HepG2 (cell line): ENCODE data around the gene SPRYD4. TPM values are rescaled to one million over a fixed set of nuclear protein-coding genes. Genes with fewer than 3 reads are reported as not detected.

Source experiments
- ATAC-seq: fragments of 200-7000 bp; cut with Tn5 transposase; 3 replicates; pipeline ENCODE4 v1.9.1; 2020; ENCODE audit warnings: mild to moderate bottlenecking, moderate library complexity
- Bru-seq: library from RNA; stranded (reverse); fragments of 400-500 nt; gene quantifications from one replicate; lab custom pipeline; 2021; lab: Mats Ljungman, UMichigan
- BruChase-seq, 2 experiments: library from RNA; stranded (reverse); fragments of 400-500 nt; gene quantifications; one replicate each; lab custom pipeline; 2021; lab: Mats Ljungman, UMichigan
- BruUV-seq: library from RNA; stranded (reverse); fragments of 400-500 nt; replicated peaks from 2 replicates; lab custom pipeline; 2021; lab: Mats Ljungman, UMichigan
- CTCF ChIA-PET: fragments of 300-600 bp; formaldehyde crosslinking; extraction: SDS; loops from one replicate; lab custom pipeline; 2021; ENCODE audit warnings: low total read pairs, inconsistent platforms, low intra/inter-chr PET ratio; lab: Yijun Ruan, JAX
- POLR2A ChIA-PET: fragments of 350-600 bp; sonication (Branson Sonifier 250); formaldehyde crosslinking; loops from one replicate; lab custom pipeline; 2020; ENCODE audit warnings: antibody characterized with exemption, inconsistent platforms; lab: Yijun Ruan, JAX
- DNase-seq: peaks from one replicate; pipeline ENCODE4 v3.0.0-alpha.2; 2015; ENCODE audit warnings: low spot score
- FAIRE-seq: peaks from 3 replicates; lab custom pipeline; 2011; peaks lifted over from hg19 to GRCh38; lab: Jason Lieb, UNC
- H2AFZ ChIP-seq: one replicate; pipeline ENCODE4 v1.6.1; 2011; ENCODE audit warnings: low read length, inconsistent platforms
- H3K27ac ChIP-seq: fragments of 300-600 bp; 3 replicates; pipeline ENCODE4 v1.8.0; 2011; ENCODE audit warnings: mixed run types, mild to moderate bottlenecking, mixed read lengths, low read length, inconsistent platforms; ENCODE audit not compliant: insufficient read depth; ENCODE audit errors: extremely low read length
- H3K27me3 ChIP-seq, 2 experiments: fragments of 200-600 bp in 1 of 2; 2 replicates in 1 of 2; 3 replicates in 1 of 2; pipeline versions ENCODE4 v1.6.0 to v1.8.0; 2011; ENCODE audit warnings: low read length in 2 of 2, mild to moderate bottlenecking in 2 of 2, moderate library complexity in 2 of 2, inconsistent platforms in 1 of 2; ENCODE audit not compliant: insufficient read depth in 2 of 2, control insufficient read depth in 1 of 2
- H3K36me3 ChIP-seq, 2 experiments: fragments of 200-600 bp in 1 of 2; replicated peaks in 1 of 2; 2 replicates in 1 of 2; 3 replicates in 1 of 2; pipeline versions ENCODE4 v1.5.1 to v1.8.0; 2011; ENCODE audit warnings: low read length in 2 of 2, inconsistent platforms in 1 of 2; ENCODE audit not compliant: insufficient read depth in 2 of 2, control insufficient read depth in 1 of 2
- H3K4me1 ChIP-seq: 2 replicates; pipeline ENCODE4 v1.5.1; 2012; ENCODE audit warnings: low read length, inconsistent platforms; ENCODE audit not compliant: insufficient read depth
- H3K4me2 ChIP-seq: 2 replicates; pipeline ENCODE4 v1.6.0; 2011; ENCODE audit warnings: low read depth, low read length, inconsistent platforms
- H3K4me3 ChIP-seq, 3 experiments: fragments of 200-600 bp in 1 of 3; sonication (generic), shearing (Covaris generic) in 1 of 3; replicated peaks in 1 of 3; 2 replicates each; pipeline ENCODE4 v1.5.1; 2011 to 2016; ENCODE audit warnings: low read length in 3 of 3, inconsistent platforms in 2 of 3, low read depth in 2 of 3, mild to moderate bottlenecking in 2 of 3, control low read depth in 1 of 3, mixed read lengths in 1 of 3; ENCODE audit not compliant: insufficient read depth in 1 of 3
- H3K79me2 ChIP-seq: one replicate; pipeline ENCODE4 v1.6.1; 2011; ENCODE audit warnings: low read length, inconsistent platforms; ENCODE audit not compliant: insufficient read depth
- H3K9ac ChIP-seq: 2 replicates; pipeline ENCODE4 v1.6.0; 2011; ENCODE audit warnings: mild to moderate bottlenecking, low read depth, low read length, inconsistent platforms; ENCODE audit not compliant: insufficient read depth
- H3K9me3 ChIP-seq: 2 replicates; pipeline ENCODE4 v1.5.1; 2012; ENCODE audit warnings: mild to moderate bottlenecking, low read length
- H4K20me1 ChIP-seq: 2 replicates; pipeline ENCODE4 v1.6.0; 2011; ENCODE audit warnings: inconsistent platforms, mild to moderate bottlenecking, low read length, moderate library complexity; ENCODE audit not compliant: insufficient read depth
- ARHGAP35 ChIP-seq: sonication (generic); formaldehyde crosslinking; IDR thresholded peaks from 2 replicates; pipeline ENCODE4 v1.9.0; 2022; ENCODE audit warnings: mild to moderate bottlenecking, inconsistent platforms, moderate library complexity, missing genetic modification reagents, borderline replicate concordance
- BRCA1 ChIP-seq: sonication (generic); formaldehyde crosslinking; IDR thresholded peaks from 2 replicates; pipeline ENCODE4 v1.4.0; 2020; ENCODE audit warnings: missing genetic modification reagents
- FLYWCH1 ChIP-seq: sonication (generic); formaldehyde crosslinking; IDR thresholded peaks from 2 replicates; pipeline ENCODE4 v1.8.1; 2023; ENCODE audit warnings: mild to moderate bottlenecking, missing genetic modification reagents
- FOSL1 ChIP-seq: sonication (generic); formaldehyde crosslinking; IDR thresholded peaks from 2 replicates; pipeline ENCODE4 v1.9.0; 2021; ENCODE audit warnings: missing genetic modification reagents, borderline replicate concordance
- HMGA1 ChIP-seq: sonication (generic); formaldehyde crosslinking; conservative IDR thresholded peaks from 2 replicates; pipeline ENCODE4 v1.4.0; 2020; ENCODE audit warnings: missing genetic modification reagents
- NONO ChIP-seq, 2 experiments: fragments of 450-650 bp in 1 of 2; sonication (generic) in 1 of 2; formaldehyde crosslinking in 1 of 2; IDR thresholded peaks in 1 of 2; conservative IDR thresholded peaks in 1 of 2; 2 replicates each; pipeline versions ENCODE4 v1.6.1 to v1.8.0; 2017 to 2022; ENCODE audit warnings: mild to moderate bottlenecking in 1 of 2, missing genetic modification reagents in 1 of 2, moderate library complexity in 1 of 2
- POLR2AphosphoS5 ChIP-seq: IDR thresholded peaks from 2 replicates; pipeline ENCODE4 v1.6.1; 2012; ENCODE audit warnings: low read depth, low read length
- RBM39 ChIP-seq: fragments of 200-400 bp; formaldehyde crosslinking; IDR thresholded peaks from one replicate; pipeline ENCODE4 v1.6.1; 2018; ENCODE audit warnings: antibody characterized with exemption, mild to moderate bottlenecking, low read depth, low read length; ENCODE audit not compliant: poor library complexity, severe bottlenecking
- SAFB2 ChIP-seq: sonication (generic); formaldehyde crosslinking; IDR thresholded peaks from 2 replicates; pipeline ENCODE4 v1.5.1; 2020; ENCODE audit warnings: missing genetic modification reagents, low read depth, mild to moderate bottlenecking, borderline replicate concordance
- SATB2 ChIP-seq: sonication (generic); formaldehyde crosslinking; IDR thresholded peaks from 2 replicates; pipeline ENCODE4 v1.5.0; 2020; ENCODE audit warnings: missing genetic modification reagents
- ZFP37 ChIP-seq: sonication (generic); formaldehyde crosslinking; IDR thresholded peaks from 2 replicates; pipeline ENCODE4 v1.4.0; 2020; ENCODE audit warnings: missing genetic modification reagents, borderline replicate concordance
- ZNF446 ChIP-seq: sonication (generic); formaldehyde crosslinking; IDR thresholded peaks from 2 replicates; pipeline ENCODE4 v1.5.0; 2020; ENCODE audit warnings: mild to moderate bottlenecking, missing genetic modification reagents
- ZNF589 ChIP-seq: sonication (generic); formaldehyde crosslinking; conservative IDR thresholded peaks from 2 replicates; pipeline ENCODE4 v1.8.0; 2022; ENCODE audit warnings: mild to moderate bottlenecking, moderate library complexity, missing genetic modification reagents
- ZNF724P ChIP-seq: sonication (generic); formaldehyde crosslinking; IDR thresholded peaks from 2 replicates; pipeline ENCODE4 v1.8.0; 2022; ENCODE audit warnings: missing genetic modification reagents, borderline replicate concordance
- ZNF773 ChIP-seq: sonication (generic); formaldehyde crosslinking; IDR thresholded peaks from 2 replicates; pipeline ENCODE4 v1.4.0; 2020; ENCODE audit warnings: missing genetic modification reagents, borderline replicate concordance
- ZNF883 ChIP-seq: sonication (generic); formaldehyde crosslinking; IDR thresholded peaks from 2 replicates; pipeline ENCODE4 v1.5.1; 2020; ENCODE audit warnings: mild to moderate bottlenecking, missing genetic modification reagents; ENCODE audit errors: not compliant biosample characterization
- WGBS: methylation state at CpG from one replicate; pipeline ENCODE4 v1.1.6; 2017; ENCODE audit warnings: low lambda C conversion rate; 5-methylcytosine and 5-hydroxymethylcytosine counted together
- in situ Hi-C: cut with HindIII; loops from 2 replicates; pipeline ENCODE4 v1.10.0; 2017; ENCODE audit warnings: low pct_unique_long_range_greater_than_20kb; ENCODE audit not compliant: extremely low pct_ligation_motif_present
- intact Hi-C: fragments of 100-400 bp; cut with micrococcal nuclease; formaldehyde crosslinking; loops from one replicate; pipeline ENCODE4 v1.10.0; 2022; ENCODE audit not compliant: unreplicated experiment
- long read RNA-seq, 2 experiments: library from RNA in 1 of 2; library from polyadenylated mRNA in 1 of 2; stranded (forward) in 1 of 2; unstranded in 1 of 2; transcript quantifications; one replicate each; pipeline ENCODE4 v2.0.0, GENCODE V29; 2019 to 2022
- polyA minus RNA-seq, 3 experiments: library from RNA; depleted of rRNA, polyadenylated mRNA; stranded (reverse); fragments of >200 nt; gene quantifications; 2 replicates each; pipeline ENCODE4 v1.2.3, GENCODE V29; 2011; ENCODE audit warnings: low replicate concordance in 1 of 3
- polyA plus RNA-seq, 8 experiments: library from polyadenylated mRNA; depleted of rRNA in 3 of 8; stranded (reverse) in 7 of 8; unstranded in 1 of 8; fragments of >200 nt; fragmentation: Illumina TruSeq in 4 of 8; extraction: Trizol in 4 of 8; gene quantifications; 2 replicates each; pipeline versions ENCODE4 v1.2.1 to v1.2.3, GENCODE V29; 2011 to 2016; ENCODE audit warnings: low read depth in 4 of 8, missing spikeins in 1 of 8, mixed read lengths in 1 of 8; ENCODE audit not compliant: insufficient read depth in 1 of 8
- total RNA-seq, 5 experiments: library from RNA; depleted of rRNA; stranded (reverse); fragments of >200 nt; fragmentation: Illumina TruSeq; extraction: Trizol; gene quantifications; 2 replicates each; pipeline ENCODE4 v1.2.3, GENCODE V29; 2016; ENCODE audit warnings: low read depth in 1 of 5
- TF ChIP-seq, protein P1 (sequence below): sonication (generic); formaldehyde crosslinking; IDR thresholded peaks from 2 replicates; pipeline ENCODE4 v1.4.0; 2020; ENCODE audit warnings: mild to moderate bottlenecking, missing genetic modification reagents

The SPRYD4 gene
- total RNA-seq (2016; rRNA removed; fragmentation: Illumina TruSeq; extraction: Trizol) (4.1 and 4.5 TPM in 2 replicates), polyA plus RNA-seq (2011; rRNA removed) (3.6 and 3.9 TPM in 2 replicates), polyA minus RNA-seq (2011; rRNA and poly(A)+ RNA removed; ENCODE audit: low replicate concordance) (6.6 and 11.2 TPM in 2 replicates), Bru-seq, nascent RNA (percentile 80 among the genes with signal in this experiment), BruChase-seq, experiment 1, labeled RNA remaining after a 6-hour chase (percentile 64 among the genes with signal in this experiment), BruChase-seq, experiment 2, labeled RNA remaining after a 2-hour chase (percentile 68 among the genes with signal in this experiment)
- total RNA-seq (2016; cell fraction: cytosol; rRNA removed; fragmentation: Illumina TruSeq; extraction: Trizol; ENCODE audit: low read depth) = 0.40 and 0.53 TPM in 2 replicates
- 4.3 and 4.5 TPM in 2 replicates for total RNA-seq (2016; cell fraction: insoluble cytoplasmic fraction; rRNA removed; fragmentation: Illumina TruSeq; extraction: Trizol)
- total RNA-seq (2016; cell fraction: membrane; rRNA removed; fragmentation: Illumina TruSeq; extraction: Trizol) = 1.3 and 1.5 TPM in 2 replicates
- 4.3 and 5.1 TPM in 2 replicates for total RNA-seq (2016; cell fraction: nucleus; rRNA removed; fragmentation: Illumina TruSeq; extraction: Trizol)
- polyA plus RNA-seq (2011; cell fraction: cytosol; rRNA removed) = 3.0 and 3.4 TPM in 2 replicates
- polyA plus RNA-seq (2011; cell fraction: nucleus; rRNA removed) = 4.2 and 4.7 TPM in 2 replicates
- polyA plus RNA-seq (2012) = 1.8 and 2.7 TPM in 2 replicates
- 0.42 and 0.51 TPM in 2 replicates for polyA plus RNA-seq (2016; cell fraction: cytosol; fragmentation: Illumina TruSeq; extraction: Trizol; ENCODE audit: low read depth)
- 3.8 and 4.3 TPM in 2 replicates for polyA plus RNA-seq (2016; cell fraction: insoluble cytoplasmic fraction; fragmentation: Illumina TruSeq; extraction: Trizol; ENCODE audit: low read depth)
- polyA plus RNA-seq (2016; cell fraction: membrane; fragmentation: Illumina TruSeq; extraction: Trizol; ENCODE audit: low read depth) = 0.98 and 1.1 TPM in 2 replicates
- 4.8 and 5.3 TPM in 2 replicates for polyA plus RNA-seq (2016; cell fraction: nucleus; fragmentation: Illumina TruSeq; extraction: Trizol; ENCODE audit: insufficient read depth, low read depth)
- polyA minus RNA-seq (2011; cell fraction: cytosol; rRNA and poly(A)+ RNA removed) = 1.2 and 1.5 TPM in 2 replicates
- 8.0 and 8.8 TPM in 2 replicates for polyA minus RNA-seq (2011; cell fraction: nucleus; rRNA and poly(A)+ RNA removed)
- long read RNA-seq, experiment 1, full-length matches to known transcripts = 36 of 39 reads
- long read RNA-seq, experiment 1, partial matches to known transcripts = 0 of 39 reads
- long read RNA-seq, experiment 1, other reads (novel, unspliced or antisense) = 3 of 39 reads
- long read RNA-seq, experiment 2, full-length matches to known transcripts = 21 of 32 reads
- long read RNA-seq, experiment 2, partial matches to known transcripts = 0 of 32 reads
- long read RNA-seq, experiment 2, other reads (novel, unspliced or antisense) = 11 of 32 reads

DNA sequence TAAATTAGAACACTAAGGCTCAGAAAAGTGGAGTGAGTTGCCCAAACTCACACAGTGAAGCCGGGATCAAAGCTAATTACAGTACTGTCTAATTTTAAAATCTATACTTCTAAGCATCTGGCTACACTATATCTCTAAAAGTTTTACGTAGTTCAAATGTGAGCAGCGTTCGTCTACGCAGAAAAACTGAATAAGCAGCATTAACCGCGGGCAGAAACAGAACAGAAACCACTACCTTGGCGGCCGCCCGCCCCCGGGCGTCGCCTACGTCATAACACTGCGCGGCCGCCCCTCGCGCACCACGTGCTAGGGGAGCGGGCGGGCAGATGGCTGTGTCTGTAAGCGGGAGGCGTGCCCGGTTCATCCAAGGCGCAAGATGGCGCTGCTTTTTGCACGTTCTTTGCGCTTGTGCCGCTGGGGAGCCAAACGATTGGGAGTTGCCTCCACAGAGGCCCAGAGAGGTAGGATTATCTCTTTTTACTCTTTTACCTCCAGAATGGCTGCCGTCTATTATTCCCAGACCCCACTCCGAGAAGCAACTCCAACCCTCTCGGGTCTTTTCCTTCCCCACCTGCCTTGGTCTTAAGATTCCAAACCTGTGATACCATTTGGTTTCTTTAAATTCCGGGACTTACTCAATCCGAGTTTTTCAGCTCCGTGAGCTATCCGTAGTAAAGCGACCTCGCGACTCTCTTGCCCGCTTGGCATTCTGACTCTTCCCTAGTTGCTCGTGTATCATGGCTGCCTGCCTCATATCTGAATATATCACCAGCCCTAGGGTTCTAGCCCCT lies at the start of gene SPRYD4:
TSS of gene SPRYD4 (plus strand) at position 363 of the 791 bp plus-strand sequence. CDS start at position 377, 14 bp downstream.
- Histone ChIP-seq H3K27ac (peak within 1 kb of the TSS; percentile 86), H3K9me3 (no peaks in the 10 kb centered on the region), H3K27me3 (no peaks in the 10 kb centered on the region; a peak in 1 of 5 replicates), H4K20me1 (no peaks in the 10 kb centered on the region), H3K4me3 (peak within 1 kb of the TSS; percentile 79 to 93 (median 80)), H2AFZ (peak within 1 kb of the TSS; percentile 85), H3K4me1 (peaks cover 23% of the 10 kb centered on the region), H3K4me2 (peak within 1 kb of the TSS; percentile 93), H3K79me2 (peaks cover 16% of the 10 kb centered on the region), H3K36me3 (peaks cover 0 to 8% of the 10 kb centered on the region in 2 experiments; a peak in 2 of 5 replicates), H3K9ac (peak within 1 kb of the TSS; percentile 94)
- ATAC-seq = peak; percentile 92
- POLR2A ChIA-PET = interaction anchor here (1.4 to 2.2 kb wide), 4 partner anchors 19 to 247 kb away, joined by 6 to 15 read pairs (median 7); partner anchors contain the start of genes CNPY2, RNF41, STAT2 and TIMELESS
- intact Hi-C loops (loop anchor here (5.0 kb wide), 1 partner anchor 351 kb away; the partner anchor contains the start of genes RPL41 and ZC3H10), in situ Hi-C loops (loop anchor here (10.0 kb wide), 1 partner anchor 274 kb away; no protein-coding TSS in a partner anchor)
- CTCF ChIA-PET = no interaction called here
- DNase-seq = peak; percentile 82
- peak; percentile 83 for FAIRE-seq
- 1% methylated on average over 40 of the region's 43 CpGs for WGBS
- BruUV-seq = TSS peak; percentile 64
- TF ChIP-seq ZNF446 = 0 out of 2 replicates have a peak, but pooled peaks have one; percentile 81
- no peak for TF ChIP-seq FLYWCH1 (CRISPR knock-in tag)
- TF ChIP-seq POLR2AphosphoS5 = peak; percentile 83
- TF ChIP-seq FOSL1 (CRISPR knock-in tag) = no peak
- TF ChIP-seq ZFP37 (CRISPR knock-in tag) = peak; percentile 66; the same call in 1 of the 2 replicates
- TF ChIP-seq ZNF724P (CRISPR knock-in tag) = no peak
- no peak for TF ChIP-seq NONO (IDR thresholded peaks at IDR 0.05)
- peak; percentile 92 for TF ChIP-seq NONO (CRISPR knock-in tag; conservative IDR thresholded peaks at IDR 0.05)
- TF ChIP-seq BRCA1 = no peak
- TF ChIP-seq ZNF589 = peak; percentile 97
- TF ChIP-seq SATB2 (CRISPR knock-in tag) = no peak
- TF ChIP-seq ARHGAP35 = peak; percentile 81; the same call in 1 of the 2 replicates
- TF ChIP-seq, protein P1, sequence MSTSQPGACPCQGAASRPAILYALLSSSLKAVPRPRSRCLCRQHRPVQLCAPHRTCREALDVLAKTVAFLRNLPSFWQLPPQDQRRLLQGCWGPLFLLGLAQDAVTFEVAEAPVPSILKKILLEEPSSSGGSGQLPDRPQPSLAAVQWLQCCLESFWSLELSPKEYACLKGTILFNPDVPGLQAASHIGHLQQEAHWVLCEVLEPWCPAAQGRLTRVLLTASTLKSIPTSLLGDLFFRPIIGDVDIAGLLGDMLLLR (CRISPR knock-in tag) = peak; percentile 96
- peak; percentile 67 for TF ChIP-seq RBM39
- TF ChIP-seq HMGA1 (CRISPR knock-in tag) = no peak
- TF ChIP-seq SAFB2 (CRISPR knock-in tag) = no peak; the same call in 1 of the 2 replicates
- TF ChIP-seq ZNF883 (CRISPR knock-in tag) = peak; percentile 87
- no peak for TF ChIP-seq ZNF773
